GM12891 (cell line): ENCODE results near the gene AK8.

ENCODE experiments used
- POLR2A ChIP-seq: IDR thresholded peaks from 2 replicates; pipeline ENCODE4 v1.6.1; 2011; ENCODE audit warnings: low read depth, low read length, control low read depth
- TAF1 ChIP-seq: IDR thresholded peaks from 2 replicates; pipeline ENCODE4 v1.6.1; 2011; ENCODE audit warnings: low read depth, low read length, control low read depth

- TF ChIP-seq POLR2A, result no peak
- TF ChIP-seq TAF1, result no peak
Observed at GRCh38 chr9:132813115-132813771, 64.8 kb downstream of the AK8 start.
